HG03045 (cell line): Measurements from ENCODE around the gene TBXT.
"Not testable (repeated sequence)": the region's sequence is repeated elsewhere in the genome, so short reads cannot be mapped to it uniquely, and the experiment has no call there.

Source experiments
- ATAC-seq: cut with Tn5 transposase; IDR thresholded peaks from one replicate; pipeline ENCODE4 v1.9.1; 2021; ENCODE audit warnings: mild to moderate bottlenecking, moderate library complexity; ENCODE audit not compliant: unreplicated experiment

Gene TBXT

GRCh38 chr6:166167801-166168615 lies at the start of gene TBXT:
Gene TBXT (minus strand): TSS chr6:166167851. CDS start chr6:166167591, 260 bp downstream.
- no peak for ATAC-seq

GRCh38 chr6:166207284-166207561 lies 39.6 kb upstream of the TBXT start:
- no peak for ATAC-seq

GRCh38 chr6:166206510-166207283 lies 39.0 kb upstream of the TBXT start:
- ATAC-seq: no peak

- no peak for ATAC-seq
Observed at GRCh38 chr6:166206066-166206465, 38.4 kb upstream of the TBXT start.

- no peak for ATAC-seq
Observed at GRCh38 chr6:166204852-166205650, 37.4 kb upstream of the TBXT start.

GRCh38 chr6:166203641-166204222 lies 36.1 kb upstream of the TBXT start:
- no peak for ATAC-seq

- no peak for ATAC-seq
Observed at GRCh38 chr6:166203003-166203640, 35.5 kb upstream of the TBXT start.

- ATAC-seq: peak; percentile 81
Observed at GRCh38 chr6:166202321-166202733, 34.7 kb upstream of the TBXT start.

- peak; percentile 7 for ATAC-seq
Observed at GRCh38 chr6:166201878-166202277, 34.2 kb upstream of the TBXT start.

- no peak for ATAC-seq
Observed at GRCh38 chr6:166197361-166197760, 29.7 kb upstream of the TBXT start.

- ATAC-seq: no peak
Observed at GRCh38 chr6:166195860-166196238, 28.2 kb upstream of the TBXT start.

- ATAC-seq: no peak
Observed at GRCh38 chr6:166194914-166195859, 27.5 kb upstream of the TBXT start.

GRCh38 chr6:166192557-166192956 lies 24.9 kb upstream of the TBXT start:
- ATAC-seq: no peak

GRCh38 chr6:166192136-166192535 lies 24.5 kb upstream of the TBXT start:
- no peak for ATAC-seq

- no peak for ATAC-seq
Observed at GRCh38 chr6:166179704-166180103, 12.1 kb upstream of the TBXT start.

GRCh38 chr6:166176106-166176505 lies 8.5 kb upstream of the TBXT start:
- no peak for ATAC-seq

- ATAC-seq: not testable (repeated sequence)
Observed at GRCh38 chr6:166175093-166175492, 7.4 kb upstream of the TBXT start.

- no peak for ATAC-seq
Observed at GRCh38 chr6:166174031-166174430, 6.4 kb upstream of the TBXT start.

GRCh38 chr6:166173281-166173951 lies 5.8 kb upstream of the TBXT start:
- ATAC-seq: no peak
